Psoas muscle (tissue), 8 donors: ENCODE results near the gene XRN1. TPM values are rescaled to one million over a fixed set of nuclear protein-coding genes. Genes with fewer than 3 reads are reported as not detected.
"Not testable (repeated sequence)": the region's sequence is repeated elsewhere in the genome, so short reads cannot be mapped to it uniquely, and the experiment has no call there.

Experiments
- ATAC-seq, 4 donors: fragments of 200-7000 bp; cut with Tn5 transposase; one replicate each; pipeline ENCODE4 v1.9.1; 2020; ENCODE audit warnings: moderate library complexity in 3 of 4, mild to moderate bottlenecking in 2 of 4
- DNase-seq, 2 donors: peaks; one replicate each; pipeline ENCODE4 v3.0.0-alpha.2; 2020
- H3K27ac ChIP-seq: fragments of 200-600 bp; one replicate; pipeline ENCODE4 v1.8.0; 2022
- H3K27me3 ChIP-seq, 3 donors: fragments of 200-600 bp in 1 of 3; one replicate each; pipeline versions ENCODE4 v1.6.1 to v1.8.0; 2013 to 2022; ENCODE audit warnings: low read length in 2 of 3, mild to moderate bottlenecking in 2 of 3, moderate library complexity in 1 of 3; ENCODE audit not compliant: insufficient read depth in 3 of 3
- H3K36me3 ChIP-seq, 2 donors: fragments of 200-600 bp in 1 of 2; one replicate each; pipeline versions ENCODE4 v1.6.1 to v1.8.0; 2013 to 2022; ENCODE audit warnings: low read depth in 1 of 2, mild to moderate bottlenecking in 1 of 2, moderate library complexity in 1 of 2; ENCODE audit not compliant: insufficient read depth in 1 of 2
- H3K4me1 ChIP-seq: fragments of 200-600 bp; one replicate; pipeline ENCODE4 v1.8.0; 2022
- H3K4me3 ChIP-seq: fragments of 200-600 bp; one replicate; pipeline ENCODE4 v1.8.0; 2022; ENCODE audit warnings: mild to moderate bottlenecking
- H3K9me3 ChIP-seq: fragments of 200-600 bp; one replicate; pipeline ENCODE4 v1.8.0; 2022
- WGBS, 3 donors: extraction: QIAGEN DNeasy Blood & Tissue Kit; methylation state at CpG; one replicate each; pipeline versions ENCODE4 v1.1.6 to v1.1.7; 2013; 5-methylcytosine and 5-hydroxymethylcytosine counted together
- intact Hi-C, 2 donors: fragments of 100-400 bp; cut with DNase I; formaldehyde crosslinking; loops; one replicate each; pipeline versions ENCODE4 v1.11.0 to v1.14.2; 2022
- polyA plus RNA-seq, 3 donors: library from polyadenylated mRNA; stranded (reverse); fragments of 200-250 nt; gene quantifications; one replicate each; pipeline ENCODE4 v1.2.3, GENCODE V29; 2013
- total RNA-seq, 4 donors: library from RNA; stranded (reverse); fragmentation: NEBNext Ultra II Directional in 2 of 4; extraction: Animal tissue kit (Norgen Biotek cat#: 25700) in 2 of 4; gene quantifications; one replicate each; pipeline versions ENCODE4 v1.2.1 to v1.2.4, GENCODE V29; 2021 to 2023
- TF ChIP-seq, protein P1 (sequence below): fragments of 200-600 bp; IDR thresholded peaks from one replicate; pipeline ENCODE4 v1.8.0; 2022; ENCODE audit warnings: antibody characterized with exemption
- donor health status: healthy with polysubstance abuse.
- donor health status: DM: no; HTN: no; CAD: no; lungs with moderate emphysema.
- donor health status: Bipolar disorder and iron deficiency.
- donor health status: healthy.
- donor health status: DM: yes; HTN: yes; CAD: no.
- donor health status: DM: no; HTN: no; CAD: no.
- donor health status: DM: no; HTN: no; CAD: no.
- donor health status: DM: yes; HTN: yes; CAD: no.

XRN1 gene
- total and polyA plus RNA-seq, 7 donors = 3.8 to 46.1 (median 26.7) TPM

DNA sequence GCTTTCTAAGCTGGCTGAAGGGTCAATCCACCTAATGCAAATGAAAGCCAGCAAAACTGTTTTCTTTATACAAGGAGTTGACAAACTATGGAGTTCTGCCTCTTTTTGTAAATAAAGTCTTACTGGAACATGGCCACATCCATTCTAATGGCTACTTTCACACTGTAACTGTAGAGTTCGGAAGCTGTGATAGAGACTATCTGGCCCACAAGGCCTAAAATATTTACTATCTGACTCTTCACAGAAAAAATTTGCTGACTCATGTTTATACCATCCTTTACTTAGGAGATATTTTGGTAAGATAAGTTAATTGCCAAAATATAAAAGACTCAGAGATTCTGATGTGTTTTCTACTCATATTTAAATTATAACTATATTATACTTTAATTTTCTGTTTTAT, 128.7 kb downstream of the XRN1 start:
- Histone ChIP-seq H3K4me1 (no peaks in the 10 kb centered on the region), H3K36me3 (peaks cover 0 to 50% of the 10 kb centered on the region in 2 donors), H3K9me3 (no peaks in the 10 kb centered on the region), H3K27ac (no peak overlapping the region), H3K4me3 (no peak overlapping the region), H3K27me3 (no peaks in the 10 kb centered on the region)
- WGBS, 3 donors = 87 to 100% (median 95%) methylated on average over 1 of the region's 1 CpG
- ATAC-seq (no peak), DNase-seq (no peak)
- TF ChIP-seq, protein P1, sequence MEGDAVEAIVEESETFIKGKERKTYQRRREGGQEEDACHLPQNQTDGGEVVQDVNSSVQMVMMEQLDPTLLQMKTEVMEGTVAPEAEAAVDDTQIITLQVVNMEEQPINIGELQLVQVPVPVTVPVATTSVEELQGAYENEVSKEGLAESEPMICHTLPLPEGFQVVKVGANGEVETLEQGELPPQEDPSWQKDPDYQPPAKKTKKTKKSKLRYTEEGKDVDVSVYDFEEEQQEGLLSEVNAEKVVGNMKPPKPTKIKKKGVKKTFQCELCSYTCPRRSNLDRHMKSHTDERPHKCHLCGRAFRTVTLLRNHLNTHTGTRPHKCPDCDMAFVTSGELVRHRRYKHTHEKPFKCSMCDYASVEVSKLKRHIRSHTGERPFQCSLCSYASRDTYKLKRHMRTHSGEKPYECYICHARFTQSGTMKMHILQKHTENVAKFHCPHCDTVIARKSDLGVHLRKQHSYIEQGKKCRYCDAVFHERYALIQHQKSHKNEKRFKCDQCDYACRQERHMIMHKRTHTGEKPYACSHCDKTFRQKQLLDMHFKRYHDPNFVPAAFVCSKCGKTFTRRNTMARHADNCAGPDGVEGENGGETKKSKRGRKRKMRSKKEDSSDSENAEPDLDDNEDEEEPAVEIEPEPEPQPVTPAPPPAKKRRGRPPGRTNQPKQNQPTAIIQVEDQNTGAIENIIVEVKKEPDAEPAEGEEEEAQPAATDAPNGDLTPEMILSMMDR = no peak
- intact Hi-C loops = no loop called here

GRCh38 chr3:142318331-142318730, 129.5 kb downstream of the XRN1 start:
- intact Hi-C loops = no loop called here
- Histone ChIP-seq H3K27me3 (no peaks in the 10 kb centered on the region), H3K9me3 (no peaks in the 10 kb centered on the region), H3K4me3 (no peak overlapping the region), H3K4me1 (no peaks in the 10 kb centered on the region), H3K36me3 (peaks cover 0 to 55% of the 10 kb centered on the region in 2 donors), H3K27ac (no peak overlapping the region)
- DNase-seq (no peak), ATAC-seq (no peak)
- TF ChIP-seq, protein P1 = no peak

- ATAC-seq, H3K4me1 ChIP-seq, H3K27me3 ChIP-seq, H3K27ac ChIP-seq, H3K4me3 ChIP-seq, DNase-seq, intact Hi-C loops, H3K9me3 ChIP-seq: not testable (repeated sequence)
- peaks cover 0 to 70% of the 10 kb centered on the region in 2 donors for H3K36me3 ChIP-seq
- 96 to 100% (median 98%) methylated on average over 2 of the region's 2 CpGs for WGBS, 3 donors
These were observed 131.9 kb downstream of the XRN1 start for GRCh38 chr3:142315978-142316388.

DNA sequence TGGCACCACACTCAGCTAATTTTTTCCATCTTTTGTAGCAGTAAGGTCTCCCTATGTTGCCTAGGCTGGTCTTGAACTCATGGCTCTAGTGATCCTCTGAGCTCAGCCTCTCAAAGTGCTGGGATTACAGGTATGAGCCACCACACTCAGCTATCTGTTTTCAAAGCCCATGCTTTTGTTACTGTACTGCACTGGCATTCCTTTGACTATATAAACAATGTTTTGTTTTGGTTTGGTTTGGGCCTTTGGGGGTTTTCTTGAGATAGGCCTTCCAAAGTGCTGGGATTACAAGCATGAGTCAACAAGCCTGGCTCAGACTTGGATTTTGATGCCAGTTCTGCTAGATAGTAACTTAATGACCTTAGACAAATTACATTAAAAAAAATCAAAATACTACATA, 132.8 kb downstream of the XRN1 start:
- Histone ChIP-seq H3K27ac (no peak overlapping the region), H3K36me3 (peaks cover 0 to 79% of the 10 kb centered on the region in 2 donors), H3K4me1 (no peaks in the 10 kb centered on the region), H3K4me3 (no peak overlapping the region), H3K27me3 (no peaks in the 10 kb centered on the region), H3K9me3 (no peaks in the 10 kb centered on the region)
- DNase-seq (no peak), ATAC-seq (no peak)
- intact Hi-C loops = no loop called here
- TF ChIP-seq, protein P1 = no peak

DNA sequence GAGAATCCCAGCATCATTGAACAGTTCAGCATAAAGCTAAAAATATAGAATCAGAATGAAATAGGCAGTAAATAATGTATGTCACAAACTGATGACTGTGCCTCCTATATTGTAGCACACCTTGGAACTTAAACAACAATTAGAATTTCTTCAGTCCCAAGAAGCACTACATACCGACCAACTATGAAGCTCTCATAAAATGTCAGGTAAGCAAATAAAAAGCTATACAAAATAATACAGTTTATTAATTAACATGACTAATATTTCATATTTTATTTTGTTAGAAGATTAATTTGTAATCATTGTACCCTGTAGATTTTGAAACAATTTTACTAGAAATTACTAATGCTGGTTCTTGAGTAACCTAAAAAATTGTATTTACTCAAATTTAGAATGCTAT, 137.4 kb downstream of the XRN1 start:
- ATAC-seq = no peak
- intact Hi-C loops = no loop called here
- no peak for DNase-seq
- TF ChIP-seq, protein P1 = no peak
- no peaks in the 10 kb centered on the region for H3K4me1 ChIP-seq
- no peak overlapping the region for H3K4me3 ChIP-seq
- no peaks in the 10 kb centered on the region for H3K27me3 ChIP-seq
- no peaks in the 10 kb centered on the region for H3K9me3 ChIP-seq
- no peak overlapping the region for H3K27ac ChIP-seq
- H3K36me3 ChIP-seq = peaks cover 0 to 72% of the 10 kb centered on the region in 2 donors
- WGBS, 3 donors = 95 to 96% (median 95%) methylated on average over 1 of the region's 1 CpG

DNA sequence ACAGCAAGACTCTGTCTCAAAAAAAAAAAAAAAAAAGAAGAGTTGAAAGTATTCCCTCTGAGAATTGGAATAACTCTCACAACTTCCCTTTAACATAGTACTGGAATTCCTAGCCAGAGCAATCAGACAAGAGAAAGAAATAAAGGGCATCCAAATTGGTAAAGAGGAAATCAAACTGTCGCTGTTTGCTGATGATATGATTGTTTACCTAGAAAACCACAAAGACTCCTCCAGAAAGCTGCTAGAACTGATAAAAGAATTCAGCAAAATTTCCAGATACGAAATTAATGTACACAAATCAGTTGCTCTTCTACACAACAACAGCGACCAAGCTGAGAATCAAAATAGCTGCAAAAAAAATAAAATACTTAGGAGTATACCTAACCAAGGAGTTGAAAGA, 145.0 kb downstream of the XRN1 start:
- intact Hi-C loops, ATAC-seq, H3K27me3 ChIP-seq, H3K4me1 ChIP-seq, H3K9me3 ChIP-seq, H3K27ac ChIP-seq, H3K4me3 ChIP-seq, DNase-seq: not testable (repeated sequence)
- 96 to 100% (median 99%) methylated on average over 3 of the region's 3 CpGs for WGBS, 3 donors
- peaks cover 0 to 11% of the 10 kb centered on the region in 2 donors for H3K36me3 ChIP-seq
